ENCODE measurements around the gene SURF4.

SURF4 gene

GRCh38 chr9:133356391-133357091 lies 19.3 kb downstream of the SURF4 start, which contains the start of the genes SURF1 and SURF2:
Gene SURF1, minus strand, starts transcription at chr9:133356487. Its CDS starts 34 bp downstream, at chr9:133356453.
Gene SURF2, plus strand, starts transcription at chr9:133356550. Its CDS starts 43 bp downstream, at chr9:133356593.
- peak; percentile 68 for DNase-seq (ENCODE audit: low read depth)
- no peak for TF ChIP-seq CTCF (conservative IDR thresholded peaks at IDR 0.05; ENCODE audit: low read length)
- peak within 1 kb of the TSS; percentile 70 for H3K4me3 ChIP-seq (ENCODE audit: low read length)

- peak overlapping the region; percentile 70 for H3K4me3 ChIP-seq (ENCODE audit: low read length)
- no peak for TF ChIP-seq CTCF (conservative IDR thresholded peaks at IDR 0.05; ENCODE audit: low read length)
- DNase-seq (ENCODE audit: low read depth), result no peak
These were observed 19.9 kb downstream of the SURF4 start for GRCh38 chr9:133355881-133356357.

GRCh38 chr9:133354766-133355165 lies 21.1 kb downstream of the SURF4 start:
- no peak for TF ChIP-seq CTCF (conservative IDR thresholded peaks at IDR 0.05; ENCODE audit: low read length)
- no peak overlapping the region for H3K4me3 ChIP-seq (ENCODE audit: low read length)
- DNase-seq (ENCODE audit: low read depth), result no peak

GRCh38 chr9:133353548-133353947 lies 22.3 kb downstream of the SURF4 start:
- no peak overlapping the region for H3K4me3 ChIP-seq (ENCODE audit: low read length)
- DNase-seq (ENCODE audit: low read depth), result no peak
- no peak for TF ChIP-seq CTCF (conservative IDR thresholded peaks at IDR 0.05; ENCODE audit: low read length)

GRCh38 chr9:133352635-133353340 lies 23.1 kb downstream of the SURF4 start:
- no peak overlapping the region for H3K4me3 ChIP-seq (ENCODE audit: low read length)
- DNase-seq (ENCODE audit: low read depth), result no peak
- no peak for TF ChIP-seq CTCF (conservative IDR thresholded peaks at IDR 0.05; ENCODE audit: low read length)

- peak; percentile 66 for TF ChIP-seq CTCF (conservative IDR thresholded peaks at IDR 0.05; ENCODE audit: low read length)
- no peak overlapping the region for H3K4me3 ChIP-seq (ENCODE audit: low read length)
- DNase-seq (ENCODE audit: low read depth), result peak; percentile 65
These were observed 23.8 kb downstream of the SURF4 start for GRCh38 chr9:133351908-133352634.
